GM18868 (cell line): ENCODE measurements around the gene ULBP3.
A peak's percentile ranks its signal among the peaks of the same experiment; 100 is the strongest.

Experiments used
- ATAC-seq: cut with Tn5 transposase; IDR thresholded peaks from one replicate; pipeline ENCODE4 v1.9.1; 2021; ENCODE audit warnings: mild to moderate bottlenecking, moderate library complexity; ENCODE audit not compliant: unreplicated experiment

The ULBP3 gene

GRCh38 chr6:150068720-150069648 lies at the start of gene ULBP3:
Gene ULBP3, minus strand, starts transcription at chr6:150069121. Its CDS starts 55 bp downstream, at chr6:150069066.
- peak; percentile 80 for ATAC-seq

- no peak for ATAC-seq
Measured at GRCh38 chr6:150118627-150119026, 49.7 kb upstream of the ULBP3 start.

- ATAC-seq, result no peak
Measured at GRCh38 chr6:150118203-150118602, 49.3 kb upstream of the ULBP3 start.

GRCh38 chr6:150116200-150116800 lies 47.4 kb upstream of the ULBP3 start:
- ATAC-seq, result no peak

- no peak for ATAC-seq
Measured at GRCh38 chr6:150115769-150116168, 46.8 kb upstream of the ULBP3 start.

- no peak for ATAC-seq
Measured at GRCh38 chr6:150112233-150112632, 43.3 kb upstream of the ULBP3 start.

- no peak for ATAC-seq
Measured at GRCh38 chr6:150102750-150103270, 33.9 kb upstream of the ULBP3 start.

GRCh38 chr6:150100745-150101144 lies 31.8 kb upstream of the ULBP3 start:
- ATAC-seq, result no peak

- ATAC-seq, result no peak
Measured at GRCh38 chr6:150099953-150100352, 31.0 kb upstream of the ULBP3 start.

GRCh38 chr6:150099546-150099945 lies 30.6 kb upstream of the ULBP3 start:
- no peak for ATAC-seq

GRCh38 chr6:150098155-150098554 lies 29.2 kb upstream of the ULBP3 start:
- no peak for ATAC-seq

GRCh38 chr6:150093397-150093796 lies 24.5 kb upstream of the ULBP3 start:
- no peak for ATAC-seq

GRCh38 chr6:150091476-150091875 lies 22.6 kb upstream of the ULBP3 start:
- ATAC-seq, result no peak

GRCh38 chr6:150090328-150090727 lies 21.4 kb upstream of the ULBP3 start:
- ATAC-seq, result no peak

- no peak for ATAC-seq
Measured at GRCh38 chr6:150088481-150089154, 19.7 kb upstream of the ULBP3 start.

GRCh38 chr6:150087336-150087735 lies 18.4 kb upstream of the ULBP3 start:
- no peak for ATAC-seq

GRCh38 chr6:150086026-150086425 lies 17.1 kb upstream of the ULBP3 start:
- no peak for ATAC-seq

GRCh38 chr6:150084426-150084825 lies 15.5 kb upstream of the ULBP3 start:
- ATAC-seq, result no peak

- ATAC-seq, result no peak
Measured at GRCh38 chr6:150083839-150084238, 14.9 kb upstream of the ULBP3 start.

GRCh38 chr6:150081702-150082101 lies 12.8 kb upstream of the ULBP3 start:
- no peak for ATAC-seq

GRCh38 chr6:150079604-150080003 lies 10.7 kb upstream of the ULBP3 start:
- no peak for ATAC-seq
